GM18861 (cell line): ENCODE results near the gene UCHL1.
"Not testable (repeated sequence)": the region's sequence is repeated elsewhere in the genome, so short reads cannot be mapped to it uniquely, and the experiment has no call there.

Experiments used
- ATAC-seq: cut with Tn5 transposase; IDR thresholded peaks from one replicate; pipeline ENCODE4 v1.9.1; 2021; ENCODE audit not compliant: unreplicated experiment

UCHL1 gene

GRCh38 chr4:41287852-41288251, 31.1 kb downstream of the UCHL1 start:
- ATAC-seq, result no peak

- no peak for ATAC-seq
These were observed 31.5 kb downstream of the UCHL1 start for GRCh38 chr4:41288254-41288653.

- ATAC-seq, result no peak
These were observed 33.8 kb downstream of the UCHL1 start for GRCh38 chr4:41290479-41290878.

- no peak for ATAC-seq
These were observed 37.8 kb downstream of the UCHL1 start for GRCh38 chr4:41294445-41295062.

- ATAC-seq, result no peak
These were observed 40.3 kb downstream of the UCHL1 start for GRCh38 chr4:41296995-41297394.

GRCh38 chr4:41297832-41298231, 41.1 kb downstream of the UCHL1 start:
- no peak for ATAC-seq

- no peak for ATAC-seq
These were observed 42.8 kb downstream of the UCHL1 start for GRCh38 chr4:41299486-41299885.

GRCh38 chr4:41301137-41301536, 44.4 kb downstream of the UCHL1 start:
- ATAC-seq, result no peak

- ATAC-seq, result no peak
These were observed 46.8 kb downstream of the UCHL1 start for GRCh38 chr4:41303372-41304118.

GRCh38 chr4:41304221-41304620, 47.5 kb downstream of the UCHL1 start:
- ATAC-seq, result no peak

GRCh38 chr4:41305476-41305875, 48.7 kb downstream of the UCHL1 start:
- no peak for ATAC-seq

- ATAC-seq, result no peak
These were observed 50.9 kb downstream of the UCHL1 start for GRCh38 chr4:41307638-41308037.

- no peak for ATAC-seq
These were observed 51.7 kb downstream of the UCHL1 start for GRCh38 chr4:41308398-41308797.

GRCh38 chr4:41315426-41315825, 58.7 kb downstream of the UCHL1 start:
- not testable (repeated sequence) for ATAC-seq

GRCh38 chr4:41315862-41316261, 59.1 kb downstream of the UCHL1 start:
- no peak for ATAC-seq
